Adipocyte (in vitro differentiated cells): ENCODE measurements around the gene TTC21A.
A peak's percentile ranks its signal among the peaks of the same experiment; 100 is the strongest.

Experiments used
- DNase-seq: peaks from one replicate; pipeline ENCODE4 v3.0.0-alpha.2; 2015; ENCODE audit warnings: low read depth
- H3K27me3 ChIP-seq: replicated peaks from 2 replicates; pipeline ENCODE4 v1.7.0; 2013; ENCODE audit warnings: mild to moderate bottlenecking, low read length, moderate library complexity; ENCODE audit not compliant: control insufficient read depth, insufficient read depth
- H3K36me3 ChIP-seq: 2 replicates; pipeline ENCODE4 v1.7.0; 2013; ENCODE audit warnings: low read length, mild to moderate bottlenecking, moderate library complexity; ENCODE audit not compliant: control insufficient read depth, insufficient read depth, severe bottlenecking
- H3K4me1 ChIP-seq: 2 replicates; pipeline ENCODE4 v1.7.0; 2013; ENCODE audit warnings: mild to moderate bottlenecking, low read length, moderate library complexity; ENCODE audit not compliant: control insufficient read depth, insufficient read depth
- H3K4me3 ChIP-seq: 2 replicates; pipeline ENCODE4 v1.7.0; 2013; ENCODE audit warnings: mild to moderate bottlenecking, low read length, moderate library complexity
- H3K9ac ChIP-seq: 2 replicates; pipeline ENCODE4 v1.7.0; 2013; ENCODE audit warnings: mild to moderate bottlenecking, low read length, moderate library complexity
- H3K9me3 ChIP-seq: 2 replicates; pipeline ENCODE4 v1.7.0; 2013; ENCODE audit warnings: mild to moderate bottlenecking, low read length, moderate library complexity; ENCODE audit not compliant: control insufficient read depth

TTC21A gene

GRCh38 chr3:39149059-39149455 is 41.6 kb downstream of the TTC21A start:
- DNase-seq: no peak
- Histone ChIP-seq H3K9me3 (no peaks in the 10 kb centered on the region), H3K4me1 (peaks cover 70% of the 10 kb centered on the region), H3K36me3 (peaks cover 25% of the 10 kb centered on the region), H3K27me3 (no peaks in the 10 kb centered on the region), H3K4me3 (no peak overlapping the region), H3K9ac (peak overlapping the region; percentile 21)

DNA sequence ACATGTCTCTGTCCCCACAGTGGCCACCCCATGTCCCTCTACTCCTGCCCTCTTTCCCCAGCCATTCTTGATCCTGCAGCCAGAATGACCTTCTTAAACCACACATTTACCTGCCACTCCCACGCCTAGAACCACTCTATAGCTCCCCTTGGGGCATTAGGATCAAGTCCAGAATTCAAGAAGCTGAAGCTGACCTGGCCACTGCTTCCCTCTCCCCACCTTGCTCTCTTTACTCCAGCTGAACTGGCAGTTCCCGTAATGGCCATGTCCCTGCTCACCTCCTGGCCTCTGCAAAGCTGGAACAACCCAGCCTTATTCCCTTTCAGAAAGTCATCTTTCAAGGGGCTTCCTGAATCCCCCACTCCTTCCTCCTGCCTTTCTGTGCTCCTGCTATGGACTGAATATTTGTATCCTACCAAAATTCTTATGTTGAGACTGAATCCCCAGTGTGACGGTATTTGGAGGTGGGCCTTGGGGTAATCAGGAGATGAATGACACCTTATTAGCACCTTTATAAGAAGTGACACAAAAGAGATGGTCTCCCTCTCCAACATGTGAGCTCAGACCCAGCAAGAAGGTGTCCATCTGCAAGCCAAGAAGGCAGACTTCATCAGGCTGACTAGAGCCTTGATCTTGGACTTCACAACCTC is 42.1 kb downstream of the TTC21A start:
- peak overlapping the region; percentile 89 for H3K4me3 ChIP-seq

GRCh38 chr3:39150148-39150802 is 42.8 kb downstream of the TTC21A start:
- Histone ChIP-seq H3K27me3 (no peaks in the 10 kb centered on the region), H3K4me3 (peak overlapping the region; percentile 89), H3K9me3 (no peaks in the 10 kb centered on the region), H3K9ac (peak overlapping the region; percentile 49), H3K36me3 (peaks cover 13% of the 10 kb centered on the region), H3K4me1 (peaks cover 70% of the 10 kb centered on the region)
- peak; percentile 41 for DNase-seq

More for the DNA sequence above, 42.1 kb downstream of the TTC21A start:
- no peak for DNase-seq
- peaks cover 70% of the 10 kb centered on the region for H3K4me1 ChIP-seq
- peaks cover 19% of the 10 kb centered on the region for H3K36me3 ChIP-seq
- no peaks in the 10 kb centered on the region for H3K9me3 ChIP-seq
- H3K27me3 ChIP-seq: no peaks in the 10 kb centered on the region
- no peak overlapping the region for H3K9ac ChIP-seq

- peak overlapping the region; percentile 89 for H3K4me3 ChIP-seq
- H3K9ac ChIP-seq: peak overlapping the region; percentile 91
- DNase-seq: peak; percentile 97
- H3K27me3 ChIP-seq: no peaks in the 10 kb centered on the region
- no peaks in the 10 kb centered on the region for H3K9me3 ChIP-seq
- H3K36me3 ChIP-seq: peaks cover 5% of the 10 kb centered on the region
- H3K4me1 ChIP-seq: peaks cover 66% of the 10 kb centered on the region
Measured at GRCh38 chr3:39150803-39151631, 43.5 kb downstream of the TTC21A start.

DNA sequence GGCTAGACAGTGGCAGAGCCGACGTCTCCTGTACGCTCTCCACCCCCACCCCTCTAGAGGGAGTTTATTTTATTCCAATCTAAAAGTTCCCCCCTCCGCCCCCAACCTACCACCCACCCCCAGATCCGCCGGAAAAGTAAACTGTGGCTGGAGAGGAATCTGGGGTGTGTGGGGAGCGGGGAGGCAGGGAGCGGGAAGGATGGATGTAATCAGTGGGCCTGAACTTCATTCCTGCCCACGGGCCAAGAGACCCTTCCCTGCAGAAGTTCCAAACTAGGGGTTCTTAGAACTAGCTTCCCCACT is 46.4 kb downstream of the TTC21A start:
- no peaks in the 10 kb centered on the region for H3K36me3 ChIP-seq
- H3K9me3 ChIP-seq: no peaks in the 10 kb centered on the region
- peak overlapping the region; percentile 57 for H3K4me3 ChIP-seq
- no peaks in the 10 kb centered on the region for H3K27me3 ChIP-seq
- H3K4me1 ChIP-seq: peaks cover 39% of the 10 kb centered on the region
- DNase-seq: no peak
- H3K9ac ChIP-seq: no peak overlapping the region

- no peak overlapping the region for H3K4me3 ChIP-seq
- peak; percentile 20 for DNase-seq
- peaks cover 39% of the 10 kb centered on the region for H3K4me1 ChIP-seq
- no peaks in the 10 kb centered on the region for H3K9me3 ChIP-seq
- H3K36me3 ChIP-seq: no peaks in the 10 kb centered on the region
- H3K27me3 ChIP-seq: no peaks in the 10 kb centered on the region
- H3K9ac ChIP-seq: no peak overlapping the region
Measured at GRCh38 chr3:39154280-39155021, 47.0 kb downstream of the TTC21A start.

- Histone ChIP-seq H3K36me3 (no peaks in the 10 kb centered on the region), H3K4me1 (peaks cover 29% of the 10 kb centered on the region), H3K9ac (no peak overlapping the region), H3K9me3 (no peaks in the 10 kb centered on the region), H3K4me3 (no peak overlapping the region), H3K27me3 (no peaks in the 10 kb centered on the region)
- DNase-seq: no peak
Measured at GRCh38 chr3:39156421-39156820, 48.9 kb downstream of the TTC21A start.

DNA sequence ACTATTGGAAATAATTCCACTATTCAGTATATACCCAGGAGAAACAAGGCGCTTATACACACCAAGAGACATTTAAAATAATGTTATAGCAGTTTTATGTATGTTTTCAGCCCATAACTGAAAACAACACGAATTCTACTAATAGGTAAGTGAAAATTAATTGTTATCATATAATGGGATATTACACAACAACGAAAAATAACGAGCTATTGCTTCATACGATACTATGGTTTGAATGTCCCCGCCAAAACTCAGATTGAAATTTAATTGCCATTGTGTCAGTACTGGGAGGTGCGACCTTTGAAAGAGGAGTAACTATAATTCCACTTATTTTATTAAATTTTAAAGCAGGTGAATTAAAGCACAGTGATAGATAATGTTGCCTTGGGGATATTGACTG is 49.9 kb downstream of the TTC21A start:
- Histone ChIP-seq H3K9ac (no peak overlapping the region), H3K4me1 (peaks cover 19% of the 10 kb centered on the region), H3K4me3 (no peak overlapping the region), H3K36me3 (no peaks in the 10 kb centered on the region), H3K27me3 (no peaks in the 10 kb centered on the region), H3K9me3 (no peaks in the 10 kb centered on the region)
- DNase-seq: no peak

DNA sequence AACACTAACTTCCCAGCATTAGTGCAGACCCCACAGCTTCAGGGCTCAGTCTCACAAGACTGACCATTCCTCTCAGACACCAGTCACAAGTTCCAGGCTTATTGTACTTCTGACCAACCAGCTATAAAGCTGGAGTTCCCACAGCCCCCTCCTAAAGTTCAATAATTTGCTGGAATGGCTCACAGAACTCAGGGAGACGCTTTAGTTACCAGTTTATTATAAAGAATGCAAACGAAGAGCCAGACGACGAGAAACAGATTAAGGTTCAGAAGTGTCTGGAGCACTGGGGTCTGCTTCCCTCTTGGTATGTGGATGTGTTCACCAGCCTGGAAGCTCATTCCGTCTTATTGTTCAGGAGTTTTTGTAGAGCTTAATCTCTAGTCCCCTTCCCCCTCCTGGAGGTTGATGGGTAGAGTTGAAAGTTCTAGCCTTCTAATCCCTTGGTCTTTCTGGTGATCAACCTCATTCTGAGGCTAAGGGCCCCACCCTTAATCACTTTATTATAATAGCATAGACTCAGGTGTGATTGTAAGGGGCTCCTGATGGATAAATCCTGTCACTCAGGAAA is 50.8 kb downstream of the TTC21A start:
- no peak for DNase-seq
- H3K4me3 ChIP-seq: no peak overlapping the region
- no peaks in the 10 kb centered on the region for H3K9me3 ChIP-seq
- no peaks in the 10 kb centered on the region for H3K27me3 ChIP-seq
- peaks cover 16% of the 10 kb centered on the region for H3K4me1 ChIP-seq
- H3K36me3 ChIP-seq: no peaks in the 10 kb centered on the region
- no peak overlapping the region for H3K9ac ChIP-seq

- Histone ChIP-seq H3K4me1 (peaks cover 29% of the 10 kb centered on the region), H3K9ac (no peak overlapping the region), H3K36me3 (no peaks in the 10 kb centered on the region), H3K4me3 (no peak overlapping the region), H3K27me3 (no peaks in the 10 kb centered on the region), H3K9me3 (no peaks in the 10 kb centered on the region)
- DNase-seq: no peak
Measured at GRCh38 chr3:39164414-39164813, 56.9 kb downstream of the TTC21A start.

GRCh38 chr3:39165518-39165917 is 58.0 kb downstream of the TTC21A start:
- Histone ChIP-seq H3K4me3 (no peak overlapping the region), H3K27me3 (no peaks in the 10 kb centered on the region), H3K9ac (no peak overlapping the region), H3K36me3 (no peaks in the 10 kb centered on the region), H3K4me1 (peaks cover 20% of the 10 kb centered on the region), H3K9me3 (no peaks in the 10 kb centered on the region)
- no peak for DNase-seq
